ENCODE data around the gene STIM1.

- TF ChIP-seq GABPA (IDR thresholded peaks at IDR 0.05; ENCODE audit: low read depth): no peak
- no peak for TF ChIP-seq CTCF (IDR thresholded peaks at IDR 0.05; ENCODE audit: insufficient read depth, low read length)
- TF ChIP-seq, protein P1, sequence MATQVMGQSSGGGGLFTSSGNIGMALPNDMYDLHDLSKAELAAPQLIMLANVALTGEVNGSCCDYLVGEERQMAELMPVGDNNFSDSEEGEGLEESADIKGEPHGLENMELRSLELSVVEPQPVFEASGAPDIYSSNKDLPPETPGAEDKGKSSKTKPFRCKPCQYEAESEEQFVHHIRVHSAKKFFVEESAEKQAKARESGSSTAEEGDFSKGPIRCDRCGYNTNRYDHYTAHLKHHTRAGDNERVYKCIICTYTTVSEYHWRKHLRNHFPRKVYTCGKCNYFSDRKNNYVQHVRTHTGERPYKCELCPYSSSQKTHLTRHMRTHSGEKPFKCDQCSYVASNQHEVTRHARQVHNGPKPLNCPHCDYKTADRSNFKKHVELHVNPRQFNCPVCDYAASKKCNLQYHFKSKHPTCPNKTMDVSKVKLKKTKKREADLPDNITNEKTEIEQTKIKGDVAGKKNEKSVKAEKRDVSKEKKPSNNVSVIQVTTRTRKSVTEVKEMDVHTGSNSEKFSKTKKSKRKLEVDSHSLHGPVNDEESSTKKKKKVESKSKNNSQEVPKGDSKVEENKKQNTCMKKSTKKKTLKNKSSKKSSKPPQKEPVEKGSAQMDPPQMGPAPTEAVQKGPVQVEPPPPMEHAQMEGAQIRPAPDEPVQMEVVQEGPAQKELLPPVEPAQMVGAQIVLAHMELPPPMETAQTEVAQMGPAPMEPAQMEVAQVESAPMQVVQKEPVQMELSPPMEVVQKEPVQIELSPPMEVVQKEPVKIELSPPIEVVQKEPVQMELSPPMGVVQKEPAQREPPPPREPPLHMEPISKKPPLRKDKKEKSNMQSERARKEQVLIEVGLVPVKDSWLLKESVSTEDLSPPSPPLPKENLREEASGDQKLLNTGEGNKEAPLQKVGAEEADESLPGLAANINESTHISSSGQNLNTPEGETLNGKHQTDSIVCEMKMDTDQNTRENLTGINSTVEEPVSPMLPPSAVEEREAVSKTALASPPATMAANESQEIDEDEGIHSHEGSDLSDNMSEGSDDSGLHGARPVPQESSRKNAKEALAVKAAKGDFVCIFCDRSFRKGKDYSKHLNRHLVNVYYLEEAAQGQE (IDR thresholded peaks at IDR 0.05; ENCODE audit: insufficient replicate concordance, low read depth): no peak
These were observed 12.1 kb upstream of the STIM1 start for GRCh38 chr11:3843326-3843725.

Measured in HL-60 (cell line).